HG02885 (cell line): ENCODE data around the gene DHRSX.
"Not testable (repeated sequence)": the region's sequence is repeated elsewhere in the genome, so short reads cannot be mapped to it uniquely, and the experiment has no call there.

Source experiments
- ATAC-seq: cut with Tn5 transposase; IDR thresholded peaks from one replicate; pipeline ENCODE4 v1.9.1; 2021; ENCODE audit warnings: mild to moderate bottlenecking; ENCODE audit not compliant: unreplicated experiment, poor library complexity

Gene DHRSX

GRCh38 chrX:2434270-2435163 lies 66.3 kb downstream of the DHRSX start:
- no peak for ATAC-seq

- no peak for ATAC-seq
These were observed 68.4 kb downstream of the DHRSX start for GRCh38 chrX:2432298-2432863.

GRCh38 chrX:2430265-2430825 lies 70.4 kb downstream of the DHRSX start:
- no peak for ATAC-seq

GRCh38 chrX:2427737-2428136 lies 73.0 kb downstream of the DHRSX start:
- no peak for ATAC-seq

- no peak for ATAC-seq
These were observed 73.6 kb downstream of the DHRSX start for GRCh38 chrX:2427147-2427546.

GRCh38 chrX:2426289-2426882 lies 74.4 kb downstream of the DHRSX start:
- ATAC-seq = no peak

- no peak for ATAC-seq
These were observed 75.3 kb downstream of the DHRSX start for GRCh38 chrX:2425286-2426071.

GRCh38 chrX:2424317-2424716 lies 76.5 kb downstream of the DHRSX start:
- ATAC-seq = no peak

- ATAC-seq = no peak
These were observed 76.9 kb downstream of the DHRSX start for GRCh38 chrX:2423899-2424298.

- no peak for ATAC-seq
These were observed 77.5 kb downstream of the DHRSX start for GRCh38 chrX:2423282-2423681.

GRCh38 chrX:2419418-2419817 lies 81.4 kb downstream of the DHRSX start:
- ATAC-seq = not testable (repeated sequence)

GRCh38 chrX:2418000-2418399 lies 82.8 kb downstream of the DHRSX start:
- no peak for ATAC-seq

- no peak for ATAC-seq
These were observed 83.7 kb downstream of the DHRSX start for GRCh38 chrX:2416851-2417604.

GRCh38 chrX:2414384-2414783 lies 86.4 kb downstream of the DHRSX start:
- ATAC-seq = no peak

- ATAC-seq = no peak
These were observed 86.8 kb downstream of the DHRSX start for GRCh38 chrX:2413969-2414368.

GRCh38 chrX:2412131-2412530 lies 88.6 kb downstream of the DHRSX start:
- no peak for ATAC-seq

- ATAC-seq = no peak
These were observed 90.3 kb downstream of the DHRSX start for GRCh38 chrX:2410279-2411020.

- ATAC-seq = no peak
These were observed 91.0 kb downstream of the DHRSX start for GRCh38 chrX:2409796-2410195.

GRCh38 chrX:2408856-2409255 lies 91.9 kb downstream of the DHRSX start:
- ATAC-seq = no peak
